ENCODE measurements around the gene PPP2R3A. TPM values are rescaled to one million over a fixed set of nuclear protein-coding genes. Genes with fewer than 3 reads are reported as not detected.
"Not testable (repeated sequence)": the region's sequence is repeated elsewhere in the genome, so short reads cannot be mapped to it uniquely, and the experiment has no call there.

PPP2R3A gene
- total RNA-seq, 1 donor from 2014 or later, result not detected

- intact Hi-C loops (cut with micrococcal nuclease), result not testable (repeated sequence)
These were observed 178.9 kb downstream of the PPP2R3A start for GRCh38 chr3:136144397-136144796.

DNA sequence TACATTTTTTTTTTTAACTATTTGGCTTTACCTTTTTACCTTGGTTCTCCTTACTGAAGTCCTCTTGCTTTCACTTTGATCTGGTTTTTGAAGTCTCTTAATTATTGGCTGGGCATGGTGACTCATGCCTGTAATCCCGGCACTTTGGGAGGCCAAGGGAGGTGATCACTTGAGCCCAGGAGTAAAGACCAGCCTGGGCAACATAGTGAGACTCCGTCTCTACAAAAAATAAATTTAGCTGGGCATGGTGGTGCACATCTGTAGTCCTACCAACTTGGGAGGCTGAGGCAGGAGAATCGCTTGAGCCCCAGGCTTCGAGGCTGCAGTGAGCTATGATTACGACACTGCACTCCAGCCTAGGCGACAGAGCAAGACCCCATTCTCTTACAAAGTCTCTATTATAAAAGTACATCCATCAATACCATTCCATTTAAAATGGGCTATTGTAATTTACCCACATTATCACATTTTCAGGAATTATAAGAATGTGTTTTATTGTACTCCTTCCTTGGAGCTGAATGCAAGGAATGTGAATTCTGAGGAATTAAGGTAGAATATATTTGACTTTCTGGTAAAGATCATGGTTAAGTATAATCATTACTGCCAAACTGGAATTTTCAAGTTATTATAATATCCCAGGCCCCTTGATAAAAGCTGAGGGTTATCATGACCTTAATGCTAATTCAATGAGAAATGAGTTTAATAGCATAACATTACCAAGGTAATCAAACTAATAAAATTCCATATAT, 181.6 kb downstream of the PPP2R3A start:
- intact Hi-C loops (cut with micrococcal nuclease), result no loop called here

GRCh38 chr3:136149667-136150066, 184.1 kb downstream of the PPP2R3A start:
- intact Hi-C loops (cut with micrococcal nuclease), result no loop called here

- intact Hi-C loops (cut with micrococcal nuclease), result no loop called here
These were observed 185.7 kb downstream of the PPP2R3A start for GRCh38 chr3:136151219-136151618.

- intact Hi-C loops (cut with micrococcal nuclease), result no loop called here
These were observed 186.8 kb downstream of the PPP2R3A start for GRCh38 chr3:136152176-136152843.

- intact Hi-C loops (cut with micrococcal nuclease), result no loop called here
These were observed 187.4 kb downstream of the PPP2R3A start for GRCh38 chr3:136152963-136153362.

DNA sequence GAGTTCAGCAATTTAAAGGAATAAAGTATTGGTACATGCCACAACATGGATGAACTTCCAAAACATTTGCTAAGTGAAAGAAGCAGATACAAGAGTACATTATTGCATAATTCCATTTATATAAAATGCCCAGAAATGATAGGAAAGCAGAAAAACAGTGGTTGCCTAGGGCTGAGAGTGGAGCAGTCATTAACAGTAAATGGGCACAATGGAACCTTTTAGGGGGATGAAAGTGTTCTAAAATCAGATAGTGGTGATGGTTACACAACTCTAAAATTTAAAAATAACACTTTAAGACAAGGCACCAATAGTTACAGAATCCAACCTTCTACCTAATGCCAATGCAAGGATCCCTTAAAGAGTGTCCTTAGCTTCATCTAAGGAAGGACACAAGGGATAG, 196.0 kb downstream of the PPP2R3A start:
- intact Hi-C loops (cut with micrococcal nuclease), result no loop called here

DNA sequence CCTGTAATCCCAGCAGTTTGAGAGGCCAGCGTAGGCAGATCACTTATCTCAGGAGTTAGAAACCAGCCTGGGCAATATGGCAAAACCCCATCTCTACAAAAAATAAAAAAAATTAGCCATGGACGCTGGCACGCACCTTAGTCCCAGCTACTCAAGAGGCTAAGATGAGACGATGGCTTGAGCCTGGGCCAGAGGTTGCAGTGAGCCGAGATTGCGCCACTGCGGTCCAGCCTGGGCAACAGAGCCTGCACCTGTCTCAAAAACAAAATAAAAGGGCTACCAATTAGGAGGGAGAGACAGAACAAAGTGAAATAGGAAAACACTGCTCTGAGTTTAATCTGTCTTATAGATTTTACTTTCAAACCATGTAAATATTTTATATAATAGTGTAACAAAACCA, 196.8 kb downstream of the PPP2R3A start:
- intact Hi-C loops (cut with micrococcal nuclease), result no loop called here

DNA sequence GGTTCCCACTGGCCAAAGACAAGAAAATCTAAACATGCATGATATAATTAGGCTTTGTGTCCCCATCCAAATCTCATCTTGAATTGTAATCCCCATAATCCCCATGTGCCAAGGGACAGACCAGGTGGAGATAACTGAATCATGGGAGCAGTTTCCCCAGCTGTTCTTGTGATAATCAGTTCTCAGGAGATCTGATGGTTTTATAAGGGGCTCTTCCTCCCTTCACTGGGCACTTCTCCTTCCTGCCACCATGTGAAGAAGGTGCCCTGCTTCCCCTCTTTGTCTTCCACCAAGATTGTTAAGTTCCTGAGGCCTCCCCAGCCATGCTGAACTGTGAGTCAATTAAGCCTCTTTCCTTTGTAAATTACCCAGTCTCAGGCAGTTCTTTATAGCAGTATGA, 198.1 kb downstream of the PPP2R3A start:
- intact Hi-C loops (cut with micrococcal nuclease), result not testable (repeated sequence)

- intact Hi-C loops (cut with micrococcal nuclease), result no loop called here
These were observed 201.0 kb downstream of the PPP2R3A start for GRCh38 chr3:136166507-136166906.

DNA sequence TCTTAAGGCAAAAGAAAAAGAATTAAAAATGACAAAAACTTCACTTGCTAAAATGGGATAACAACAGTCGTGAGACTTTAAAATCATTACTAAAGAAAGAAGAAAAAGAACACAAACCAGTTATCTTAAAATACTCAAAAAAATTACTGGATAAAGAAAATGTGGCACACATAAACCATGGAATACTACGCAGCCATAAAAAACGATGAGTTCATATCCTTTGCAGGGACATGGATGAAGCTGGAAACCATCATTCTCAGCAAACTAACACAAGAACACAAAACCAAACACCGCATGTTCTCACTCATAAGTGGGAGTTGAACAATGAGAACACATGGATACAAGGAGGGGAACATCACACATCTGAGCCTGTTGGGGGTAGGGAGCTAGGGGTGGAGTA, 202.7 kb downstream of the PPP2R3A start:
- intact Hi-C loops (cut with micrococcal nuclease), result not testable (repeated sequence)

DNA sequence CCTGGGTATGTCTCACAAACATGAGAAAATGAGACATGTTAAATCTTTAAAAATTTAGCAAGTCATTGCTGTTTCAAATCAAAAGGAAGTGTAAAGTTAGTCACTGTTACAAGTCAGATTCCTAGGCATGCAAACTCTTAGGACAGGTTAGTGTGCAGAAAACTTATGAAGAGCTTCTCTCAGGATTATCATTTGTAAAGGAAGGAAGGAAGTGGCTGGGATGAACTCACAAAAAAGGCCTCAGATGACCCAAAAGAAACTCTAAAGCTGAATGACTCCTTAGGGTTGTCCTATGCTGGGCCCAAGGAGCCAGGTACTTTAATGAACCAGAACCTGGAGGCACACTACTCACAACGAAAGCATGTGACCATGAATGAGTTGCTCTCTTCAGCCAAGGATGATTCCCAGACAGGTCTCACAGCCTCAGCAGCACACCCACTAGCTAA, 205.6 kb downstream of the PPP2R3A start:
- intact Hi-C loops (cut with micrococcal nuclease), result no loop called here

- intact Hi-C loops (cut with micrococcal nuclease), result no loop called here
These were observed 208.5 kb downstream of the PPP2R3A start for GRCh38 chr3:136173939-136174490.

DNA sequence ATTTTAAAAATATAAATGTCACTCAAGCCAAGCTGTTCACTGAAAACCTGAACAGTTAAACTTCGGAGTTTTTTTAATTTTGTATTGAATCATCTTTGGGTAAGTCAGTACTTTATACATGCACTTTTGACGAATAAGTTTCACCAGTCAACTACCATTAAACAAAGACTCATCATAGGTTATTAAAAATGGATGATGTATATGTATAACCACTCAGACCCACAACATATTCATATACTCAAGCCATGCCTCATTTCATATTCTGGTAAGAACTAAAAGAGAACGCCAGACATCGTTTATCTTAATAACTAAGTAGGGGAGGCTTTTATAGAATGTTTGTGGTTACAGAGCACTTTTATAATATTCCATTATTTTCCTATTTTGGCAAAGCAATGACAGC, 212.3 kb downstream of the PPP2R3A start:
- intact Hi-C loops (cut with micrococcal nuclease), result no loop called here

- intact Hi-C loops (cut with micrococcal nuclease), result no loop called here
These were observed 216.2 kb downstream of the PPP2R3A start for GRCh38 chr3:136181741-136182140.

DNA sequence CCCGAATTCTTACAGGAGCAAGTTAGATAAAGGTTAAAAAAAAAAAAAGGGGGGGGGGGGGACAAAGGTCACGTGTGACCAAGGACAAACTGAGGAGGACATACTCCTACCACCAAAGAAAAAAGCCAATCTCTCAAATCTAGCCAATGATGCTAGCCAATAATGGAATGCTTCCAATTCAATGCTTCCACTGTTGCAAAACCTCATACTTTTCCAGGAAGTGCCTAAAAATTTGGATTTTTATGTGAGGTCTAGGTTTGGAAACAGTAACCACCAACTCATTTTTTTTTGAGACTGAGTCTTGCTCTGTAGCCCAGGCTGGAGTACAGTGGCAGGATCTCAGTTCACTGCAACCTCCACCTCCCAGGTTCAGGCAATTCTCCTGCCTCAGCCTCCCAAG, 219.2 kb downstream of the PPP2R3A start:
- intact Hi-C loops (cut with micrococcal nuclease), result no loop called here

DNA sequence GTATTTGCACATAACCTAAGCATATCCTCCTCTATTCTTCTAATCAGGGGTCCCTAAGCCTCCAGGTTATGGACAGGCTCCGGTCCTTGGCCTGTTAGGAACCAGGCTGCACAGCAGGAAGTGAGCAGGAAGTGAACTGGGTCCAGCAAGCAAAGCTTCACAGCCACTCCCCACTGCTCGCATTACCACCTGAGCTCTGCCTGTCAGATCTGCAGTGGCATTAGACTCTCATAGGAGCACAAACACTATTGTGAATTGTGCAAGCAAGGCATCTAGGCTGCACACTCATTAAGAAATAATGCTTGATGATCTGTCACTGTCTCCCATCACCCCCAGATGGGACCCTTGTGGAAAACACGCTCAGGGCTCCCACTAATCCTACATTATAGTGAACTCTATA, 220.8 kb downstream of the PPP2R3A start:
- intact Hi-C loops (cut with micrococcal nuclease), result no loop called here

DNA sequence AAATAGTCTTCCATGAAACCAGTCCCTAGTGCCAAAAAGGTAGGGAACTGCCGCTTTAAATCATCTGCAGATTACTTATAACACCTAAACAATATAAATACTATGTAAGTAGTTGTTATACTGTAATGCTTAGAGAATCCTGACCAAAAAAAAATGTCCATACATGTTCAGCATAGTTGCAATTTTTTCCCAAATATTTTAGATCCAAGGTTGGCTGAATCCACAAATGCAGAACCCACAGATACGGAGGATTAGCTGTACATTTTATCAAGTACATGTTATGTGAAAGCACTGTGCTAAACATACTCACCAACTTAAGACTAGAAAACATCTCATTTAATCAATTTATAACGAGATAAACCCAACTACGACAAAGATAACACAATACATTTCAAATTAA, 221.3 kb downstream of the PPP2R3A start:
- intact Hi-C loops (cut with micrococcal nuclease), result no loop called here

DNA sequence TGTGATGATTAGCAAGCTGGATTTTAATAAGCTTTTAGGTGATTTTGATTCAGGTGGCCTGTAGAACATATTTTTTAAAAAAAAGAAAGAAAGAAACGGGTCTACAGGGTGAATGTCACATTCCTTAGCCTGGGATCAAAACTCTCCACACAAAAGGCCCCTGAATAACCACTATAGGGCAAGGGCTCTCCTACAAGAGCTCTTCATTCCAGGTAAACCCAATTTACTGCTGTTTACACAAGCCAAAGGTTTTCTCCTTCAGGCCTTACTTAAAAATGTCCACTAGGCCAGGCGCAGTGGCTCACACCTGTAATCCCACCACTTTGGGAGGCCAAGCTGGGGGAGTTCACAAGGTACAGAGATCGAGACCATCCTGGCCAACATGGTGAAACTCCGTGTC, 222.3 kb downstream of the PPP2R3A start:
- intact Hi-C loops (cut with micrococcal nuclease), result no loop called here

- intact Hi-C loops (cut with micrococcal nuclease), result no loop called here
These were observed 223.5 kb downstream of the PPP2R3A start for GRCh38 chr3:136189043-136189442.

- intact Hi-C loops (cut with micrococcal nuclease), result loop anchor here (5.0 to 10.0 kb wide), 3 partner anchors 53 to 825 kb away; no protein-coding TSS in a partner anchor
These were observed 224.5 kb downstream of the PPP2R3A start for GRCh38 chr3:136189859-136190617.

DNA sequence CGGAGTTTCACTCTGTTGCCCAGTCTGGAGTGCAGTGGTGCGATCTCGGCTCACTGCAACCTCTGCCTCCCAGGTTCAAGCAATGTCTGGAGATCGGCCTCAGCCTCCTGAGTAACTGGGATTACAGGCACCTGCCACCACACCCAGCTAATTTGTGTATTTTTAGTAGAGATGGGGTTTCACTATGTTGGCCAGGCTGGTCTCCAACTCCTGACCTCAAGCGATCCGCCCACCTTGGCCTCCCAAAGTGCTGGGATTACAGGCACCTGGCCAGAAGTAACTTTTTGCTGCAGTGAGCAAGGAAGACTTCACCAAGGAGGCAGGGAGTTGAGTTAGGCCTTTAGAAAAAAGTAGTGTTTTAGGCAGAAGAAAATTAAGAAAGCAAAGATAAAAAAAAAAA, 226.7 kb downstream of the PPP2R3A start:
- intact Hi-C loops (cut with micrococcal nuclease), result loop anchor here (5.0 to 10.0 kb wide), 3 partner anchors 55 to 823 kb away; no protein-coding TSS in a partner anchor
